Measurements from ENCODE around the gene XCL1. TPM values are rescaled to one million over a fixed set of nuclear protein-coding genes. Genes with fewer than 3 reads are reported as not detected.
A peak's percentile ranks its signal among the peaks of the same experiment; 100 is the strongest.

XCL1 gene
- total RNA-seq, 1 experiment from 2014 or later, result not detected

DNA sequence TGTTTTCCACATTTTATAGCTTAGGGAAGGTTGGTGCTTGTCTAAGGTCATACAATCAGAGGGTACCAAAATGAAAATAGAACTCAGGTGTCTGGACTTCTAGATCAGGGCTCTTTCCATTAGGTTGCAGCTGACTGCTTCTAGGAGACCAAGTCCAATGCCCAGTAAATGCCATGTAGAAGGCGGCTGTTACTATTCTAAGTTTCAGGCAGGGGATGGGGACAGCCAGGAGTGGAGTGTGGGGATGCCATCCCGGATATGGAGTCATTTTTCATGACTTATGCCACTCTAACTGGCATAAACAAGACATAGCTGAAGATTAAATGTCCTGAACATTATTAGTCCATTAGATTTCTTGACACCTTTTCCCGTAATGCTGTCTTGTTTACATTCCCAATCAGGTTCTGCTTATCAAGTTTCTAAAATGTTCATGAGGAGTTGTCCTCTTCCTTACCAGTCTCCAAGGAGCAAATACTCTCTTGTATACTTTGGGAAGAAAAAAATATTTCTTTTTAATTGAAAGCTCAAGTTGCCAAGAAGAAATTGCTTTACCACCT, 31.5 kb downstream of the XCL1 start:
- Histone ChIP-seq H3K9ac (ENCODE audit: low read length) (no peak overlapping the region), H3K4me2 (ENCODE audit: low read length) (no peak overlapping the region), H3K4me1 (ENCODE audit: insufficient read depth, low read length) (peaks cover 8% of the 10 kb centered on the region; the same call in 1 of the 2 replicates), H3K9me2 (replicated peaks; ENCODE audit: low read length) (no peaks in the 10 kb centered on the region), H3K9me3 (ENCODE audit: low read length) (no peaks in the 10 kb centered on the region), H3F3A (ENCODE audit: low read length, unreplicated experiment) (no peaks in the 10 kb centered on the region), H3K4me3 (ENCODE audit: low read length) (no peak overlapping the region), H3K79me2 (ENCODE audit: low read length) (no peaks in the 10 kb centered on the region), H3K27ac (ENCODE audit: low read length) (no peak overlapping the region), H2AFZ (ENCODE audit: low read length) (no peak overlapping the region), H3K36me3 (ENCODE audit: low read depth, low read length) (no peaks in the 10 kb centered on the region), H3K27me3 (ENCODE audit: low read length) (no peaks in the 10 kb centered on the region), H4K20me1 (ENCODE audit: low read length) (no peaks in the 10 kb centered on the region)
- DNase-seq, result no peak
- ChIA-PET POLR2A (ENCODE audit: unreplicated experiment) (no interaction called here), CTCF (no interaction called here)
- ATAC-seq, result no peak
- intact Hi-C loops (cut with micrococcal nuclease), result loop anchor here (5.0 to 10.0 kb wide), 4 partner anchors 254 to 637 kb away; partner anchors contain the start of gene ATP1B1
- no peak for TF ChIP-seq EZH2phosphoT487 (IDR thresholded peaks at IDR 0.05; ENCODE audit: borderline replicate concordance, low read length)
- TF ChIP-seq, protein P1, sequence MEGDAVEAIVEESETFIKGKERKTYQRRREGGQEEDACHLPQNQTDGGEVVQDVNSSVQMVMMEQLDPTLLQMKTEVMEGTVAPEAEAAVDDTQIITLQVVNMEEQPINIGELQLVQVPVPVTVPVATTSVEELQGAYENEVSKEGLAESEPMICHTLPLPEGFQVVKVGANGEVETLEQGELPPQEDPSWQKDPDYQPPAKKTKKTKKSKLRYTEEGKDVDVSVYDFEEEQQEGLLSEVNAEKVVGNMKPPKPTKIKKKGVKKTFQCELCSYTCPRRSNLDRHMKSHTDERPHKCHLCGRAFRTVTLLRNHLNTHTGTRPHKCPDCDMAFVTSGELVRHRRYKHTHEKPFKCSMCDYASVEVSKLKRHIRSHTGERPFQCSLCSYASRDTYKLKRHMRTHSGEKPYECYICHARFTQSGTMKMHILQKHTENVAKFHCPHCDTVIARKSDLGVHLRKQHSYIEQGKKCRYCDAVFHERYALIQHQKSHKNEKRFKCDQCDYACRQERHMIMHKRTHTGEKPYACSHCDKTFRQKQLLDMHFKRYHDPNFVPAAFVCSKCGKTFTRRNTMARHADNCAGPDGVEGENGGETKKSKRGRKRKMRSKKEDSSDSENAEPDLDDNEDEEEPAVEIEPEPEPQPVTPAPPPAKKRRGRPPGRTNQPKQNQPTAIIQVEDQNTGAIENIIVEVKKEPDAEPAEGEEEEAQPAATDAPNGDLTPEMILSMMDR (conservative IDR thresholded peaks at IDR 0.05; ENCODE audit: low read depth, low read length), result no peak
- TF ChIP-seq EZH2 (IDR thresholded peaks at IDR 0.05; ENCODE audit: low read length, unreplicated experiment), result no peak
- BruUV-seq (replicated peaks), result no TSS peak

- Histone ChIP-seq H3K9ac (ENCODE audit: low read length) (no peak overlapping the region), H4K20me1 (ENCODE audit: low read length) (no peaks in the 10 kb centered on the region), H2AFZ (ENCODE audit: low read length) (no peak overlapping the region), H3K79me2 (ENCODE audit: low read length) (no peaks in the 10 kb centered on the region), H3K27ac (ENCODE audit: low read length) (no peak overlapping the region), H3F3A (ENCODE audit: low read length, unreplicated experiment) (no peaks in the 10 kb centered on the region), H3K4me2 (ENCODE audit: low read length) (no peak overlapping the region), H3K4me1 (ENCODE audit: insufficient read depth, low read length) (peaks cover 8% of the 10 kb centered on the region; the same call in 1 of the 2 replicates), H3K9me3 (ENCODE audit: low read length) (no peaks in the 10 kb centered on the region), H3K9me2 (replicated peaks; ENCODE audit: low read length) (no peaks in the 10 kb centered on the region), H3K4me3 (ENCODE audit: low read length) (no peak overlapping the region), H3K36me3 (ENCODE audit: low read depth, low read length) (no peaks in the 10 kb centered on the region), H3K27me3 (ENCODE audit: low read length) (no peaks in the 10 kb centered on the region)
- ATAC-seq, result no peak
- ChIA-PET CTCF (no interaction called here), POLR2A (ENCODE audit: unreplicated experiment) (no interaction called here)
- DNase-seq, result peak; percentile 34
- intact Hi-C loops (cut with micrococcal nuclease), result loop anchor here (5.0 to 10.0 kb wide), 4 partner anchors 253 to 636 kb away; partner anchors contain the start of gene ATP1B1
- BruUV-seq (replicated peaks), result no TSS peak
- TF ChIP-seq EZH2phosphoT487 (IDR thresholded peaks at IDR 0.05; ENCODE audit: borderline replicate concordance, low read length) (no peak), EZH2 (IDR thresholded peaks at IDR 0.05; ENCODE audit: low read length, unreplicated experiment) (no peak)
- TF ChIP-seq, protein P1 (conservative IDR thresholded peaks at IDR 0.05; ENCODE audit: low read depth, low read length), result no peak
These were observed 32.7 kb downstream of the XCL1 start for GRCh38 chr1:168608796-168609715.

All from PC-3 (cell line).